ENCODE results near the gene PACSIN2.

The PACSIN2 gene

DNA sequence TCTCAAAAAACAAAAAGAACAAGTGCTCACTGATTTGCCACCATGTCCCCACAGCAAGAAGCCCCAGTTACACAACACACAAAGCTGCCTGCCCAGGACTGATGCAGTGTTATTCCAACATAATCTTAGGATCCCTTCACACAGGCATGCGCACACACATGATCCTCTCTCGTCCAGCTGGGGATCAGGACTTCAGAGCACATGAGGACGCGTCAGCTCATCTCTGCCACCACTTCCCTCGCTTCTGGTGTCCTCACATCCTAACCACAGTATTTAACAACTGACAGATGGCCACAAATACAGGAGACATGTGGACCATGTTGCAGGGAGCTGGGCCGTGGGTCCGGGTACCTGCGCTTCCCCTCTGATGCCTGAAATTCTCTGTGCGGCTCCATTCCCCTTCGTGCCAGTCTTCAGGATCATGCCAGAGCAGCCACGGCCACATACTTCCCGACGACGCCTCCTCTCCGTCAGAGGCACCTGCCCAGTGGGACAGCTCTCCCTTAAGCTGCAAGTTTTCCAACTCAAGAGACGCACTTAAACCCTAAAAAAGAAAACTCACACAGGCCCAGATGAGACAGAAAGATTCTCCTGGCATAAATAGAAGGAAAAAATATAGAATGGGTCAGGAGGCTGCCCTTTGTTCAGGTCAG is 68.3 kb downstream of the PACSIN2 start:
- no peak for TF ChIP-seq BHLHE40 (IDR thresholded peaks at IDR 0.05; ENCODE audit: borderline replicate concordance)
- no peak for TF ChIP-seq SP1 (IDR thresholded peaks at IDR 0.05)
- no peak for TF ChIP-seq ELF4 (IDR thresholded peaks at IDR 0.05)
- TF ChIP-seq L3MBTL2 (conservative IDR thresholded peaks at IDR 0.05), result no peak
- ChIA-PET POLR2A (no interaction called here), CTCF (interaction anchor here (0.6 kb wide), 1 partner anchor 31 kb away, joined by 3 read pairs; no protein-coding TSS in a partner anchor)
- DNase-seq (ENCODE audit: extremely low spot score), result no peak

GRCh38 chr22:42945736-42946135 is 69.2 kb downstream of the PACSIN2 start:
- no peak for DNase-seq (ENCODE audit: extremely low spot score)
- ChIA-PET POLR2A (interaction anchor here (0.9 to 1.1 kb wide), 2 partner anchors 12 to 20 kb away, joined by 3 to 4 read pairs; no protein-coding TSS in a partner anchor), CTCF (no interaction called here)
- no peak for TF ChIP-seq SUZ12 (IDR thresholded peaks at IDR 0.05)
- no peak for TF ChIP-seq FOXM1 (IDR thresholded peaks at IDR 0.05; ENCODE audit: borderline replicate concordance)
- no peak for TF ChIP-seq FOXA1 (IDR thresholded peaks at IDR 0.05)
- no peak for TF ChIP-seq ELF4 (IDR thresholded peaks at IDR 0.05)
- TF ChIP-seq BHLHE40 (IDR thresholded peaks at IDR 0.05; ENCODE audit: borderline replicate concordance), result no peak
- TF ChIP-seq, protein P1, sequence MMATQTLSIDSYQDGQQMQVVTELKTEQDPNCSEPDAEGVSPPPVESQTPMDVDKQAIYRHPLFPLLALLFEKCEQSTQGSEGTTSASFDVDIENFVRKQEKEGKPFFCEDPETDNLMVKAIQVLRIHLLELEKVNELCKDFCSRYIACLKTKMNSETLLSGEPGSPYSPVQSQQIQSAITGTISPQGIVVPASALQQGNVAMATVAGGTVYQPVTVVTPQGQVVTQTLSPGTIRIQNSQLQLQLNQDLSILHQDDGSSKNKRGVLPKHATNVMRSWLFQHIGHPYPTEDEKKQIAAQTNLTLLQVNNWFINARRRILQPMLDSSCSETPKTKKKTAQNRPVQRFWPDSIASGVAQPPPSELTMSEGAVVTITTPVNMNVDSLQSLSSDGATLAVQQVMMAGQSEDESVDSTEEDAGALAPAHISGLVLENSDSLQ (IDR thresholded peaks at IDR 0.05), result no peak
- TF ChIP-seq HDGF (IDR thresholded peaks at IDR 0.05; ENCODE audit: borderline replicate concordance), result no peak
- TF ChIP-seq CTBP1 (IDR thresholded peaks at IDR 0.05; ENCODE audit: borderline replicate concordance), result no peak
- TF ChIP-seq L3MBTL2 (conservative IDR thresholded peaks at IDR 0.05), result no peak
- no peak for TF ChIP-seq FOXK2 (IDR thresholded peaks at IDR 0.05)
- no peak for TF ChIP-seq NFRKB (IDR thresholded peaks at IDR 0.05)

- no peak for TF ChIP-seq ZNF384 (IDR thresholded peaks at IDR 0.05)
- no peak for TF ChIP-seq SUZ12 (IDR thresholded peaks at IDR 0.05)
- TF ChIP-seq ELF4 (IDR thresholded peaks at IDR 0.05), result no peak
- TF ChIP-seq FOXA1 (IDR thresholded peaks at IDR 0.05), result no peak
- TF ChIP-seq ARNT (IDR thresholded peaks at IDR 0.05), result no peak
- TF ChIP-seq FOXM1 (IDR thresholded peaks at IDR 0.05; ENCODE audit: borderline replicate concordance), result no peak
- POLR2A ChIA-PET, result interaction anchor here (0.9 to 1.1 kb wide), 2 partner anchors 13 to 19 kb away, joined by 3 to 4 read pairs; no protein-coding TSS in a partner anchor
- DNase-seq (ENCODE audit: extremely low spot score), result no peak
- CTCF ChIA-PET, result interaction anchor here (0.7 kb wide), 1 partner anchor 923 kb away, joined by 6 read pairs; no protein-coding TSS in a partner anchor
Observed at GRCh38 chr22:42945027-42945426, 69.9 kb downstream of the PACSIN2 start.

- ChIA-PET POLR2A (no interaction called here), CTCF (no interaction called here)
- TF ChIP-seq FOXM1 (IDR thresholded peaks at IDR 0.05; ENCODE audit: borderline replicate concordance) (no peak), LEF1 (IDR thresholded peaks at IDR 0.05; ENCODE audit: borderline replicate concordance) (no peak), BHLHE40 (IDR thresholded peaks at IDR 0.05; ENCODE audit: borderline replicate concordance) (no peak), ZNF384 (IDR thresholded peaks at IDR 0.05) (no peak), ELF4 (IDR thresholded peaks at IDR 0.05) (no peak), L3MBTL2 (conservative IDR thresholded peaks at IDR 0.05) (no peak), FOXK2 (IDR thresholded peaks at IDR 0.05) (no peak), CTBP1 (IDR thresholded peaks at IDR 0.05; ENCODE audit: borderline replicate concordance) (no peak)
- DNase-seq (ENCODE audit: extremely low spot score), result no peak
Observed at GRCh38 chr22:42944409-42944808, 70.5 kb downstream of the PACSIN2 start.

GRCh38 chr22:42943981-42944380 is 71.0 kb downstream of the PACSIN2 start:
- ChIA-PET POLR2A (no interaction called here), CTCF (no interaction called here)
- TF ChIP-seq NFRKB (IDR thresholded peaks at IDR 0.05) (no peak), BHLHE40 (IDR thresholded peaks at IDR 0.05; ENCODE audit: borderline replicate concordance) (no peak), FOXA1 (IDR thresholded peaks at IDR 0.05) (no peak), L3MBTL2 (conservative IDR thresholded peaks at IDR 0.05) (no peak), FOXK2 (IDR thresholded peaks at IDR 0.05) (no peak), HDGF (IDR thresholded peaks at IDR 0.05; ENCODE audit: borderline replicate concordance) (no peak), LEF1 (IDR thresholded peaks at IDR 0.05; ENCODE audit: borderline replicate concordance) (no peak), SUZ12 (IDR thresholded peaks at IDR 0.05) (no peak), ZNF384 (IDR thresholded peaks at IDR 0.05) (no peak), CTBP1 (IDR thresholded peaks at IDR 0.05; ENCODE audit: borderline replicate concordance) (no peak), ELF4 (IDR thresholded peaks at IDR 0.05) (no peak), TARDBP (IDR thresholded peaks at IDR 0.05) (no peak), SP1 (IDR thresholded peaks at IDR 0.05) (no peak), ARNT (IDR thresholded peaks at IDR 0.05) (no peak), FOXM1 (IDR thresholded peaks at IDR 0.05; ENCODE audit: borderline replicate concordance) (no peak)
- TF ChIP-seq, protein P1 (IDR thresholded peaks at IDR 0.05), result no peak
- DNase-seq (ENCODE audit: extremely low spot score), result no peak

GRCh38 chr22:42942351-42942750 is 72.6 kb downstream of the PACSIN2 start:
- CTCF ChIA-PET, result no interaction called here
- DNase-seq (ENCODE audit: extremely low spot score), result no peak
- POLR2A ChIA-PET, result no interaction called here
- TF ChIP-seq HDGF (IDR thresholded peaks at IDR 0.05; ENCODE audit: borderline replicate concordance) (no peak), CTBP1 (IDR thresholded peaks at IDR 0.05; ENCODE audit: borderline replicate concordance) (no peak), LEF1 (IDR thresholded peaks at IDR 0.05; ENCODE audit: borderline replicate concordance) (no peak), ARNT (IDR thresholded peaks at IDR 0.05) (no peak), BHLHE40 (IDR thresholded peaks at IDR 0.05; ENCODE audit: borderline replicate concordance) (no peak), SUZ12 (IDR thresholded peaks at IDR 0.05) (no peak), FOXK2 (IDR thresholded peaks at IDR 0.05) (no peak), FOXA1 (IDR thresholded peaks at IDR 0.05) (no peak), ELF4 (IDR thresholded peaks at IDR 0.05) (no peak), FOXM1 (IDR thresholded peaks at IDR 0.05; ENCODE audit: borderline replicate concordance) (no peak), NFRKB (IDR thresholded peaks at IDR 0.05) (no peak), ZNF384 (IDR thresholded peaks at IDR 0.05) (no peak), L3MBTL2 (conservative IDR thresholded peaks at IDR 0.05) (no peak), TARDBP (IDR thresholded peaks at IDR 0.05) (no peak), SP1 (IDR thresholded peaks at IDR 0.05) (no peak)
- TF ChIP-seq, protein P1 (IDR thresholded peaks at IDR 0.05), result no peak

All from HEK293T (cell line).